Smooth muscle cell (in vitro differentiated cells): ENCODE measurements around the gene WDR43. TPM values are rescaled to one million over a fixed set of nuclear protein-coding genes. Genes with fewer than 3 reads are reported as not detected.

Source experiments
- DNase-seq: peaks from one replicate; lab custom pipeline; 2025; ENCODE audit not compliant: unreplicated experiment; lab: John Stamatoyannopoulos, UW
- H2AFZ ChIP-seq: fragments of 200-600 bp; sonication (generic); 2 replicates; pipeline ENCODE4 v1.6.0; 2016; ENCODE audit warnings: antibody characterized with exemption, low read depth, mild to moderate bottlenecking
- H3F3A ChIP-seq: fragments of 200-600 bp; sonication (generic); 2 replicates; pipeline ENCODE4 v1.6.0; 2017; ENCODE audit warnings: antibody characterized with exemption, low read depth
- H3K27ac ChIP-seq: fragments of 200-600 bp; sonication (generic); 2 replicates; pipeline ENCODE4 v1.5.1; 2016; ENCODE audit warnings: low read depth, mild to moderate bottlenecking
- H3K27me3 ChIP-seq: fragments of 200-600 bp; sonication (generic); 2 replicates; pipeline ENCODE4 v1.6.1; 2016; ENCODE audit warnings: low read depth, mild to moderate bottlenecking
- H3K36me3 ChIP-seq: fragments of 200-600 bp; sonication (generic); 2 replicates; pipeline ENCODE4 v1.5.1; 2016; ENCODE audit warnings: low read depth
- H3K4me1 ChIP-seq: fragments of 200-600 bp; sonication (generic); 2 replicates; pipeline ENCODE4 v1.5.1; 2016; ENCODE audit warnings: low read depth
- H3K4me2 ChIP-seq: fragments of 200-600 bp; sonication (generic); 2 replicates; pipeline ENCODE4 v1.6.0; 2016; ENCODE audit warnings: mild to moderate bottlenecking
- H3K4me3 ChIP-seq: fragments of 200-600 bp; sonication (generic); 2 replicates; pipeline ENCODE4 v1.5.1; 2016; ENCODE audit warnings: mild to moderate bottlenecking
- H3K79me2 ChIP-seq: fragments of 200-600 bp; sonication (generic); 2 replicates; pipeline ENCODE4 v1.6.0; 2016; ENCODE audit warnings: low read depth, mild to moderate bottlenecking
- H3K9ac ChIP-seq: fragments of 200-600 bp; sonication (generic); 2 replicates; pipeline ENCODE4 v1.6.0; 2016; ENCODE audit warnings: low read depth
- H3K9me3 ChIP-seq: fragments of 200-600 bp; sonication (generic); replicated peaks from 2 replicates; pipeline ENCODE4 v1.5.1; 2016; ENCODE audit warnings: low read depth
- H4K20me1 ChIP-seq: fragments of 200-600 bp; sonication (generic); 2 replicates; pipeline ENCODE4 v1.6.0; 2016; ENCODE audit warnings: low read depth
- CTCF ChIP-seq: fragments of 200-600 bp; sonication (generic); IDR thresholded peaks from 2 replicates; pipeline ENCODE4 v1.5.1; 2017; ENCODE audit warnings: borderline replicate concordance, mild to moderate bottlenecking, antibody characterized with exemption; ENCODE audit not compliant: insufficient read depth, poor library complexity, severe bottlenecking
- WGBS: methylation state at CpG from one replicate; pipeline ENCODE4 v1.1.7; 2016; ENCODE audit warnings: low lambda C conversion rate; 5-methylcytosine and 5-hydroxymethylcytosine counted together
- polyA plus RNA-seq: library from polyadenylated mRNA; unstranded; fragments of >200 nt; fragmentation: Nextera tagmentation; extraction: Ambion mirVana; gene quantifications from 2 replicates; pipeline ENCODE4 v1.2.1, GENCODE V29; 2016
- total RNA-seq: library from RNA; depleted of rRNA; stranded (reverse); fragments of >200 nt; gene quantifications from 2 replicates; pipeline ENCODE4 v1.2.3, GENCODE V29; 2014

Gene WDR43
- total and polyA plus RNA-seq, 2 experiments from 2014 or later = 12.5 to 37.8 TPM

- Histone ChIP-seq H3K36me3 (peaks cover 21% of the 10 kb centered on the region), H4K20me1 (peaks cover 3% of the 10 kb centered on the region), H3K9ac (no peak overlapping the region), H3K9me3 (no peaks in the 10 kb centered on the region), H3K4me1 (no peaks in the 10 kb centered on the region), H3K4me3 (no peak overlapping the region), H3K4me2 (no peak overlapping the region), H2AFZ (no peak overlapping the region), H3K79me2 (peaks cover 15% of the 10 kb centered on the region), H3F3A (peaks cover 6% of the 10 kb centered on the region), H3K27me3 (no peaks in the 10 kb centered on the region), H3K27ac (peak overlapping the region; percentile 24)
- DNase-seq = no peak
- WGBS = 94% methylated on average over 4 of the region's 4 CpGs
- TF ChIP-seq CTCF = no peak
Observed at GRCh38 chr2:28929581-28929980, 35.1 kb downstream of the WDR43 start.

- DNase-seq = no peak
- no peak for TF ChIP-seq CTCF
Observed at GRCh38 chr2:28930205-28930604, 35.7 kb downstream of the WDR43 start.

GRCh38 chr2:28934769-28935168 lies 40.3 kb downstream of the WDR43 start:
- Histone ChIP-seq H3K36me3 (peaks cover 21% of the 10 kb centered on the region), H2AFZ (no peak overlapping the region), H3K27me3 (no peaks in the 10 kb centered on the region), H3K4me2 (no peak overlapping the region), H3K27ac (no peak overlapping the region), H3F3A (no peaks in the 10 kb centered on the region), H3K79me2 (peaks cover 13% of the 10 kb centered on the region), H3K4me1 (no peaks in the 10 kb centered on the region), H3K9me3 (no peaks in the 10 kb centered on the region), H3K9ac (no peak overlapping the region), H3K4me3 (no peak overlapping the region), H4K20me1 (peaks cover 3% of the 10 kb centered on the region)
- 93% methylated on average over 2 of the region's 2 CpGs for WGBS
- DNase-seq = no peak
- no peak for TF ChIP-seq CTCF

More at GRCh38 chr2:28930205-28930604, 35.7 kb downstream of the WDR43 start:
- Histone ChIP-seq H3K4me1 (no peaks in the 10 kb centered on the region), H3K9ac (no peak overlapping the region), H2AFZ (no peak overlapping the region), H3K4me2 (no peak overlapping the region), H3K27me3 (no peaks in the 10 kb centered on the region), H3K79me2 (peaks cover 15% of the 10 kb centered on the region), H3F3A (peaks cover 6% of the 10 kb centered on the region), H3K27ac (peak overlapping the region; percentile 24), H3K4me3 (no peak overlapping the region), H4K20me1 (peaks cover 3% of the 10 kb centered on the region), H3K36me3 (peaks cover 24% of the 10 kb centered on the region), H3K9me3 (no peaks in the 10 kb centered on the region)
- 97% methylated on average over 1 of the region's 1 CpG for WGBS

GRCh38 chr2:28941008-28941407 lies 46.5 kb downstream of the WDR43 start:
- WGBS = 95% methylated on average over 3 of the region's 3 CpGs
- Histone ChIP-seq H3K4me1 (no peaks in the 10 kb centered on the region), H3K27ac (no peak overlapping the region), H4K20me1 (no peaks in the 10 kb centered on the region), H3K9me3 (no peaks in the 10 kb centered on the region), H3K4me2 (no peak overlapping the region), H3F3A (no peaks in the 10 kb centered on the region), H3K27me3 (no peaks in the 10 kb centered on the region), H3K9ac (no peak overlapping the region), H2AFZ (no peak overlapping the region), H3K36me3 (peaks cover 19% of the 10 kb centered on the region), H3K4me3 (no peak overlapping the region), H3K79me2 (peaks cover 2% of the 10 kb centered on the region)
- no peak for TF ChIP-seq CTCF
- no peak for DNase-seq
